CD14-positive monocyte (primary cell): ENCODE data around the gene AFDN. TPM values are rescaled to one million over a fixed set of nuclear protein-coding genes. Genes with fewer than 3 reads are reported as not detected.

Experiments
- DNase-seq, 3 donors: peaks; one replicate each; pipeline ENCODE4 v3.0.0-alpha.2; 2011 to 2022
- H2AFZ ChIP-seq: 2 replicates; pipeline ENCODE4 v1.6.0; 2012; ENCODE audit warnings: mild to moderate bottlenecking, low read depth, low read length, inconsistent platforms; ENCODE audit not compliant: insufficient read depth, poor library complexity, severe bottlenecking
- H3K27ac ChIP-seq, 2 donors: 1 replicate in 1 of 2; 2 replicates in 1 of 2; pipeline ENCODE4 v1.5.1; 2012 to 2013; ENCODE audit warnings: low read length in 2 of 2, control low read depth in 1 of 2, inconsistent platforms in 1 of 2, low read depth in 1 of 2, mild to moderate bottlenecking in 1 of 2
- H3K27me3 ChIP-seq, 2 donors: one replicate each; pipeline versions ENCODE4 v1.6.0 to v1.6.1; 2011 to 2013; ENCODE audit warnings: low read length in 2 of 2; ENCODE audit not compliant: control insufficient read depth in 2 of 2, insufficient read depth in 2 of 2
- H3K36me3 ChIP-seq, 2 donors: replicated peaks in 1 of 2; 1 replicate in 1 of 2; 2 replicates in 1 of 2; pipeline versions ENCODE4 v1.5.1 to v1.6.1; 2012 to 2013; ENCODE audit warnings: low read length in 2 of 2, control low read depth in 1 of 2, inconsistent platforms in 1 of 2, mild to moderate bottlenecking in 1 of 2; ENCODE audit not compliant: insufficient read depth in 2 of 2, control insufficient read depth in 1 of 2
- H3K4me1 ChIP-seq, 2 donors: 1 replicate in 1 of 2; 2 replicates in 1 of 2; pipeline versions ENCODE4 v1.5.1 to v1.6.1; 2012 to 2013; ENCODE audit warnings: low read length in 2 of 2, control low read depth in 1 of 2, inconsistent platforms in 1 of 2, mild to moderate bottlenecking in 1 of 2, moderate library complexity in 1 of 2; ENCODE audit not compliant: insufficient read depth in 2 of 2, control insufficient read depth in 1 of 2
- H3K4me2 ChIP-seq: replicated peaks from 2 replicates; pipeline ENCODE3; 2012; ENCODE audit warnings: low read length, moderate library complexity, mild to moderate bottlenecking; ENCODE audit not compliant: poor library complexity, severe bottlenecking; ENCODE audit errors: extremely low read depth
- H3K4me3 ChIP-seq, 3 experiments: fragments of 200-600 bp in 1 of 3; sonication (generic) in 1 of 3; replicated peaks in 1 of 3; 1 replicate in 2 of 3; 2 replicates in 1 of 3; pipeline ENCODE4 v1.5.1; 2011 to 2013; ENCODE audit warnings: low read length in 3 of 3, mild to moderate bottlenecking in 3 of 3, control low read depth in 2 of 3, low read depth in 2 of 3, inconsistent platforms in 1 of 3, moderate library complexity in 1 of 3
- H3K79me2 ChIP-seq: 2 replicates; pipeline ENCODE4 v1.6.0; 2012; ENCODE audit warnings: mild to moderate bottlenecking, control low read depth, inconsistent platforms, low read length, moderate library complexity; ENCODE audit not compliant: insufficient read depth
- H3K9ac ChIP-seq: 2 replicates; pipeline ENCODE4 v1.6.0; 2017; ENCODE audit warnings: low read length, mild to moderate bottlenecking; ENCODE audit not compliant: insufficient read depth, poor library complexity, severe bottlenecking
- H3K9me3 ChIP-seq, 2 donors: replicated peaks in 1 of 2; 1 replicate in 1 of 2; 2 replicates in 1 of 2; pipeline versions ENCODE4 v1.5.1 to v1.6.1; 2012 to 2013; ENCODE audit warnings: low read length in 2 of 2, control low read depth in 1 of 2; ENCODE audit not compliant: control insufficient read depth in 1 of 2, insufficient read depth in 1 of 2
- H4K20me1 ChIP-seq: 2 replicates; pipeline ENCODE4 v1.6.0; 2012; ENCODE audit warnings: mild to moderate bottlenecking, low read length, control low read depth, moderate library complexity; ENCODE audit not compliant: insufficient read depth
- H3K27ac Mint-ChIP-seq, 7 donors: one replicate each; pipeline ENCODE4 v1.8.0; 2020; ENCODE audit warnings: mild to moderate bottlenecking in 7 of 7, mixed read lengths in 7 of 7, moderate library complexity in 6 of 7, inconsistent platforms in 2 of 7
- H3K27me3 Mint-ChIP-seq, 3 donors: one replicate each; pipeline ENCODE4 v1.8.0; 2021 to 2022; ENCODE audit warnings: low read depth in 3 of 3, mild to moderate bottlenecking in 3 of 3, mixed read lengths in 3 of 3, moderate library complexity in 3 of 3, inconsistent platforms in 1 of 3
- H3K36me3 Mint-ChIP-seq, 2 donors: one replicate each; pipeline ENCODE4 v1.8.0; 2020; ENCODE audit warnings: mixed read lengths in 2 of 2, inconsistent platforms in 1 of 2, mild to moderate bottlenecking in 1 of 2
- H3K4me1 Mint-ChIP-seq: one replicate; pipeline ENCODE4 v1.8.0; 2020; ENCODE audit warnings: mild to moderate bottlenecking, mixed read lengths
- H3K4me3 Mint-ChIP-seq, 2 donors: one replicate each; pipeline ENCODE4 v1.8.0; 2020; ENCODE audit warnings: mild to moderate bottlenecking in 2 of 2, mixed read lengths in 2 of 2, moderate library complexity in 1 of 2
- H3K9me3 Mint-ChIP-seq, 7 donors: one replicate each; pipeline ENCODE4 v1.8.0; 2020 to 2022; ENCODE audit warnings: mixed read lengths in 7 of 7, mild to moderate bottlenecking in 6 of 7, moderate library complexity in 6 of 7, inconsistent platforms in 2 of 7
- WGBS: methylation state at CpG from one replicate; pipeline ENCODE4 v1.1.5; 2013; ENCODE audit warnings: missing lambda C conversion rate; ENCODE audit not compliant: insufficient coverage; 5-methylcytosine and 5-hydroxymethylcytosine counted together
- intact Hi-C, 2 donors: fragments of 100-400 bp; cut with micrococcal nuclease; formaldehyde crosslinking; loops; one replicate each; pipeline versions ENCODE4 v1.15.0 to v1.15.1; 2023
- polyA plus RNA-seq, 3 donors: library from polyadenylated mRNA; depleted of rRNA in 1 of 3; unstranded in 2 of 3; stranded (reverse) in 1 of 3; fragments of 300-500 nt in 2 of 3; fragments of >200 nt in 1 of 3; fragmentation: Illumina TruSeq in 2 of 3; gene quantifications; 1 replicate in 2 of 3; 2 replicates in 1 of 3; pipeline ENCODE4 v1.2.3, GENCODE V29; 2012 to 2021
- TF ChIP-seq, protein P1 (sequence below): fragments of 200-600 bp; IDR thresholded peaks from one replicate; pipeline ENCODE4 v1.8.0; 2022; ENCODE audit warnings: antibody characterized with exemption, mild to moderate bottlenecking

AFDN gene
- polyA plus RNA-seq, 3 donors = 0.03 to 1.5 TPM; not detected in 1

DNA sequence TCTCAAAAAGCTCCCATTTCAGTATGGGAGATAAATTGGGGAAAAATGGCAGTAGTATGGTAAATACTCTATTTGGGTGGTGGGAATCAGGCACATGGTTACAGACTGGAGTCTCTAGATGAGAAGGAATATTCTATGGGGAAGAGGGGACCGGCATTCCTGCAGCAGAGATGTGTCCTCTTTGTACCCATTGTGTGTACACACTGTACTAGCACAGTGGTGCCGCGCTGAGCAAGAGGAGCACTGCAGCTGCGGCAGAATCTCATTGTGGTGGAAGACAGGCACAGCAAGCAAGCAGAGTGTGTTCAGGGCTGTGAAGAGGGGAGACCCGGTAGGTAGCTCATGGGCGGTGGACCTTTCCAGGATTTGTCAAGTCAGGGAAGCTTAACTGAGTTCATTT is 13.0 kb downstream of the AFDN start:
- peaks cover 0 to 9% (median 6%) of the 10 kb centered on the region in 3 donors for H3K27me3 Mint-ChIP-seq
- Histone ChIP-seq H4K20me1 (no peaks in the 10 kb centered on the region), H3K27ac (no peak overlapping the region), H3K4me3 (no peak overlapping the region), H3K9me3 (no peaks in the 10 kb centered on the region), H3K36me3 (no peaks in the 10 kb centered on the region), H3K27me3 (peaks cover 8% of the 10 kb centered on the region in 2 donors), H3K79me2 (no peaks in the 10 kb centered on the region), H3K4me2 (no peak overlapping the region), H3K9ac (no peak overlapping the region), H3K4me1 (no peaks in the 10 kb centered on the region), H2AFZ (no peak overlapping the region)
- no peaks in the 10 kb centered on the region for H3K36me3 Mint-ChIP-seq
- TF ChIP-seq, protein P1, sequence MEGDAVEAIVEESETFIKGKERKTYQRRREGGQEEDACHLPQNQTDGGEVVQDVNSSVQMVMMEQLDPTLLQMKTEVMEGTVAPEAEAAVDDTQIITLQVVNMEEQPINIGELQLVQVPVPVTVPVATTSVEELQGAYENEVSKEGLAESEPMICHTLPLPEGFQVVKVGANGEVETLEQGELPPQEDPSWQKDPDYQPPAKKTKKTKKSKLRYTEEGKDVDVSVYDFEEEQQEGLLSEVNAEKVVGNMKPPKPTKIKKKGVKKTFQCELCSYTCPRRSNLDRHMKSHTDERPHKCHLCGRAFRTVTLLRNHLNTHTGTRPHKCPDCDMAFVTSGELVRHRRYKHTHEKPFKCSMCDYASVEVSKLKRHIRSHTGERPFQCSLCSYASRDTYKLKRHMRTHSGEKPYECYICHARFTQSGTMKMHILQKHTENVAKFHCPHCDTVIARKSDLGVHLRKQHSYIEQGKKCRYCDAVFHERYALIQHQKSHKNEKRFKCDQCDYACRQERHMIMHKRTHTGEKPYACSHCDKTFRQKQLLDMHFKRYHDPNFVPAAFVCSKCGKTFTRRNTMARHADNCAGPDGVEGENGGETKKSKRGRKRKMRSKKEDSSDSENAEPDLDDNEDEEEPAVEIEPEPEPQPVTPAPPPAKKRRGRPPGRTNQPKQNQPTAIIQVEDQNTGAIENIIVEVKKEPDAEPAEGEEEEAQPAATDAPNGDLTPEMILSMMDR = no peak
- no peak overlapping the region for H3K4me3 Mint-ChIP-seq
- H3K4me1 Mint-ChIP-seq = no peaks in the 10 kb centered on the region
- DNase-seq = no peak
- WGBS = 100% methylated on average over 6 of the region's 6 CpGs
- no peak overlapping the region for H3K27ac Mint-ChIP-seq
- intact Hi-C loops = no loop called here
- no peaks in the 10 kb centered on the region for H3K9me3 Mint-ChIP-seq

DNA sequence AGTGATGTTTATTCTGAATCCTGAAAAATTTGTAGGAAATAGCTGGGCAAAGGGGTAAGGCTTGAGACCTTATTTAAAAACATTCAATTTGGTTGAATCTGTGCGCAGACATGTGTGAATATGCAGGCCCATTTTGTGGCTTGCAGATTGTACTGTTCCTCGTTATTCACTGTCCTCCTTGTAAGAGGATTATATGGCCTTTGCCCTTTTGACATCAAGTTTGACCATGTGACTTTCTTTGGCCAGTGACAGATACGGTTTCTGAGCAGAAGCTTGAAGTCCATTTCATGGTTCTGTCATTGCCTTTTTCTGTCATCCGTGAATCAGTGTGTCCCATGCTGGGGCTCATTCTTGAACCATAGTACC is 13.4 kb downstream of the AFDN start:
- H4K20me1 ChIP-seq = no peaks in the 10 kb centered on the region
- no peak overlapping the region for H3K4me3 ChIP-seq
- H3K27me3 Mint-ChIP-seq = peaks cover 0 to 7% (median 7%) of the 10 kb centered on the region in 3 donors
- no peak overlapping the region for H3K4me2 ChIP-seq
- H3K9me3 Mint-ChIP-seq = no peaks in the 10 kb centered on the region
- no peaks in the 10 kb centered on the region for H3K9me3 ChIP-seq
- TF ChIP-seq, protein P1 = no peak
- no peaks in the 10 kb centered on the region for H3K4me1 Mint-ChIP-seq
- H3K27me3 ChIP-seq = peaks cover 8% of the 10 kb centered on the region in 2 donors
- no peaks in the 10 kb centered on the region for H3K36me3 Mint-ChIP-seq
- no peak for DNase-seq
- WGBS = 98% methylated on average over 4 of the region's 4 CpGs
- no peaks in the 10 kb centered on the region for H3K4me1 ChIP-seq
- H2AFZ ChIP-seq = no peak overlapping the region
- H3K36me3 ChIP-seq = no peaks in the 10 kb centered on the region
- intact Hi-C loops = no loop called here
- no peak overlapping the region for H3K27ac ChIP-seq
- H3K79me2 ChIP-seq = no peaks in the 10 kb centered on the region
- H3K4me3 Mint-ChIP-seq = no peak overlapping the region
- H3K9ac ChIP-seq = no peak overlapping the region
- H3K27ac Mint-ChIP-seq = no peak overlapping the region
